ENCODE measurements around the gene NCAM2. TPM values are rescaled to one million over a fixed set of nuclear protein-coding genes. Genes with fewer than 3 reads are reported as not detected.

The NCAM2 gene
- total and polyA plus RNA-seq, 2 of the 8 experiments (the other 6 are each of a cell fraction or from before 2014, with no cell fraction given): 0.14 to 1.1 TPM

GRCh38 chr21:21205604-21206003, 207.4 kb downstream of the NCAM2 start:
- H3K9me3 ChIP-seq (ENCODE audit: insufficient read depth in 2 of 2, low read depth in 1 of 2, low read length in 1 of 2): no peaks in the 10 kb centered on the region
- no peak overlapping the region for H2AFZ ChIP-seq (ENCODE audit: low read length)
- H4K20me1 ChIP-seq (replicated peaks in 1 of 2; ENCODE audit: control insufficient read depth in 1 of 2, insufficient read depth in 2 of 2, low read length in 2 of 2): no peaks in the 10 kb centered on the region
- H3K23ac ChIP-seq (ENCODE audit: insufficient read length): no peak overlapping the region
- no peaks in the 10 kb centered on the region for H3K79me2 ChIP-seq (ENCODE audit: control insufficient read depth in 1 of 2, insufficient read depth in 2 of 2, low read length in 2 of 2)
- no peak overlapping the region for H2AK5ac ChIP-seq (ENCODE audit: low read depth, low read length)
- H2BK15ac ChIP-seq (ENCODE audit: low read length): no peak overlapping the region
- no peaks in the 10 kb centered on the region for H3K23me2 ChIP-seq (ENCODE audit: low read depth, low read length)
- H3K9ac ChIP-seq (replicated peaks in 1 of 4; ENCODE audit: extremely low read depth in 1 of 4, low read depth in 3 of 4, low read length in 3 of 4): no peak overlapping the region
- H3K4me3 ChIP-seq (ENCODE audit: extremely low read depth in 1 of 4, insufficient read depth in 2 of 4, low read depth in 3 of 4, low read length in 4 of 4): no peak overlapping the region
- no peaks in the 10 kb centered on the region for H3K79me1 ChIP-seq (ENCODE audit: low read depth, low read length)
- H3K4ac ChIP-seq (replicated peaks; ENCODE audit: insufficient read length, low read depth, low read length): no peak overlapping the region
- no peak overlapping the region for H2BK5ac ChIP-seq (ENCODE audit: low read depth, low read length)
- no peak overlapping the region for H4K91ac ChIP-seq (replicated peaks; ENCODE audit: insufficient read length, low read length)
- WGBS, 2 experiments (ENCODE audit: extremely low coverage in 1 of 2, insufficient coverage in 1 of 2, insufficient read length in 1 of 2, insufficient replicate concordance in 2 of 2, low coverage in 1 of 2, low lambda C conversion rate in 2 of 2, missing lambda C conversion rate in 1 of 2): 63% methylated on average over 1 of the region's 1 CpG; no CpG with 5 or more reads in 1 of the 2 experiments
- no peaks in the 10 kb centered on the region for H3K36me3 ChIP-seq (ENCODE audit: control insufficient read depth in 2 of 4, insufficient read depth in 4 of 4, low read length in 3 of 4)
- TF ChIP-seq BRCA1 (IDR thresholded peaks at IDR 0.05; ENCODE audit: low read depth, low read length) (no peak), RAD21 (IDR thresholded peaks at IDR 0.05 in 1 of 2, conservative IDR thresholded peaks at IDR 0.05 in 1 of 2; ENCODE audit: low read depth in 2 of 2, low read length in 2 of 2) (no peak), TBP (IDR thresholded peaks at IDR 0.05; ENCODE audit: low read depth, low read length) (no peak), USF2 (IDR thresholded peaks at IDR 0.05; ENCODE audit: low read length) (no peak), CREB1 (IDR thresholded peaks at IDR 0.05) (no peak), PHF8 (conservative IDR thresholded peaks at IDR 0.05; ENCODE audit: low read depth, low read length) (no peak), TAF1 (IDR thresholded peaks at IDR 0.05; ENCODE audit: low read depth, low read length) (no peak)
- no peak overlapping the region for H3K27ac ChIP-seq (ENCODE audit: low read depth, low read length)
- ChIA-PET POLR2A (ENCODE audit: partially characterized antibody) (no interaction called here), CTCF (ENCODE audit: partially characterized antibody) (no interaction called here)
- no peak for DNase-seq (ENCODE audit: low read depth in 1 of 2, low spot score in 2 of 2)
- H4K5ac ChIP-seq (ENCODE audit: insufficient read length, low read depth, low read length): no peak overlapping the region
- H2BK20ac ChIP-seq (ENCODE audit: low read length): no peak overlapping the region
- H2BK12ac ChIP-seq (ENCODE audit: low read depth, low read length): no peak overlapping the region
- H3K56ac ChIP-seq (replicated peaks; ENCODE audit: insufficient read length, low read depth, low read length): no peak overlapping the region
- no peaks in the 10 kb centered on the region for H3K27me3 ChIP-seq (replicated peaks in 1 of 4; ENCODE audit: control insufficient read depth in 3 of 4, extremely low read depth in 1 of 4, insufficient read depth in 3 of 4, low read length in 3 of 4)
- FAIRE-seq: no peak
- H2BK120ac ChIP-seq (replicated peaks; ENCODE audit: low read depth, low read length): no peak overlapping the region
- H3K4me1 ChIP-seq (replicated peaks in 1 of 4; ENCODE audit: control insufficient read depth in 3 of 4, insufficient read depth in 4 of 4, low read length in 3 of 4): no peaks in the 10 kb centered on the region
- H3K14ac ChIP-seq (ENCODE audit: insufficient read length): no peak overlapping the region
- H3K18ac ChIP-seq (ENCODE audit: extremely low read depth, low read length): no peak overlapping the region
- no peak overlapping the region for H4K8ac ChIP-seq (ENCODE audit: extremely low read depth, insufficient read depth, low read length)
- H3K4me2 ChIP-seq (ENCODE audit: insufficient read depth in 1 of 2, low read depth in 2 of 2, low read length in 2 of 2): no peak overlapping the region
